DMS153 (cell line): ENCODE data around the gene FMO3.

Experiments
- DNase-seq: peaks from one replicate; lab custom pipeline; 2025; lab: John Stamatoyannopoulos, UW

Gene FMO3

DNA sequence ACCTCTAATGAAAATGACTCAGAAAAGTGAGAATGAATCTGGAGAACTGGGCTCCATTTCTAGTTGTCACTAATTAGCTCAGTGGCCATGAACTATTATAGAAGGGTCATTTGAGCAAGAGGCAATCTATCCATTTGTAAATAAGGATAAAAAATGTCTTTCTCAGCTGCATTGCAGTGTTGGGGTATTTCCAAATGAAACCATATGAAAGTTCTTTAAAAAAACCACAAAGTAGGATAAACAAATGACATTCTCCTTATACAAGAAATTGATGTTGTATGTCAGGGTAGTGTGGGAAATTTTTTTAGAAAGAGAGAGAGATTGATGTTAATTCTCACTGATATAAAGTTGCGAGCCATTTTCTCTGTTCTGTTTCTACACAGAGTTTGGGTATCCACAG lies 26.0 kb downstream of the FMO3 start:
- no peak for DNase-seq

DNA sequence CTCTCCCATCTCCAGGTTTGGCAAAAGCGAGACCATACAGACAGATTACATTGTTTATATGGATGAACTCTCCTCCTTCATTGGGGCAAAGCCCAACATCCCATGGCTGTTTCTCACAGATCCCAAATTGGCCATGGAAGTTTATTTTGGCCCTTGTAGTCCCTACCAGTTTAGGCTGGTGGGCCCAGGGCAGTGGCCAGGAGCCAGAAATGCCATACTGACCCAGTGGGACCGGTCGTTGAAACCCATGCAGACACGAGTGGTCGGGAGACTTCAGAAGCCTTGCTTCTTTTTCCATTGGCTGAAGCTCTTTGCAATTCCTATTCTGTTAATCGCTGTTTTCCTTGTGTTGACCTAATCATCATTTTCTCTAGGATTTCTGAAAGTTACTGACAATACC lies 26.4 kb downstream of the FMO3 start:
- DNase-seq = no peak

DNA sequence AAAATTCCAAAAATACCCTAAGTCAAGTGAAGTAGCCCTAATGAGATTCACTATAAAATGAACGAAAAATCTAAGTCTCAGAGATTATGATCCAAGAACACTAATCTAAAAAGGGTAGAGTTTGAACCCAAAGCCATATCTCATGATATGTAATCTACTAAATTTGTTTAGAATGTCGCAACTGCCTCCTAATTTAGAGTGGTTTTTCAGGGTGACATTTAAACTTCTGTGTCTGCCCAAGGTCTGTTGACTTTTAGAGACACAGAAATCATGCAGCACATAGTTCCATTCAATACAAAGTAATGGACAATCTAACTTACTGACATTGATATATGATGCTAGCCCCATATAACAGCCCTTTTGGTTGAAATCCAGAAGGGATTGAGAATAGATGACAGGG lies 28.9 kb downstream of the FMO3 start:
- no peak for DNase-seq

DNA sequence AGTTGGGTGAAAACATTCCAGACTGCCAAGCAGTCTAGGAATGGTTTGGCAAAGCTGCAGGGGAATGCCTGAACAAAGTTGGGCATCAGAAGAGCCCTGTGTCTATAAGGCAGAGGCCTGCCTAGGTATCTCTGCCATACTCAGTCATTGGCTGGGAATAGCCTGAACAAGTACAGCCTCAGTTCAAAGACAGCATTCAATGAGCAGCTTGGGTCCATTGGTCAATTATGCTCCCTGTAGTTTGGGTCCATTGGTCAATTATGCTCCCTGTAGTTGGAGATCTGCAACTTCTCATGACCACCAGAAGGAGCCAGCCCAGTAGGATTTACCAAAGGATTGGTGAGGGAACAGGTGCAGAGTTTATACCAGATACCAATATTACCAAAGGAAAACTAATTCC lies 31.6 kb downstream of the FMO3 start:
- DNase-seq = no peak

DNA sequence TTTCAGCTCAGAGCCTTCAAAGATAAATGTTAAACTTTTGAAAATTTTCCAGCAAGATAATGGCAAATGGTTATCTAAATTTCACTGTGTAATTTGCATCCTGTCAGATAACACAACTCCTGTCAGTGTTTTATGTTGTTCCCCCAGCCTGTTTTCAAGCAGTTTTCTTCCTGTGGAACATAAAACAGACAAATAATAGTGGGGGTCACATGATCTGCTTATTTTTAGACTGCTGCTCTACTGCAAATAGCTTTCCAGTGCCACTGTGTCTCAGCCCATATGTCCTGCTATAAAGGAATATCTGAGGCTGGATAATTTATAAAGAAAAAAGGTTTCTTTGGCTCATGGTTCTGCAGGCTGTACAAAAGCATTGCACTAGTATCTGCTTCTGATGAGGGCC lies 32.2 kb downstream of the FMO3 start:
- DNase-seq = no peak

DNA sequence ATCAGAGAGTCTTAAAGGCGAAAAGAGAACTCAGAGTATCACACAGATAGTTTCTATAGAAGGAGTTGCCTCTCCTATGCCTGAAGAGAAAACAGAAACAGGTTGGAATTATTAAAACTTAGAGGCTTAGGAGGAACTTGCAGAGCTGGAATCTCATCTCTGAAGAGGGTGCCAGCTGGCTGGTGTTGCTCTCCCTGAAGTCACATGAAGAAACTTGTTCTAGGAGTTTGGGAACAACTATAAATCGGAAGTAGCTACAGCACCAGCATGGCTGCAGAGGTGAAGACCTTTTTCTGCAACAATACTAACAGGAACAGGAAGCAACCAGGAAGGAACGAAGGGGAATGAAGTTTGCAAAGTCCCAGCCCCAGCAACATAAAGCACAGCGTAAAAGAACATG lies 35.8 kb downstream of the FMO3 start:
- DNase-seq = no peak

DNA sequence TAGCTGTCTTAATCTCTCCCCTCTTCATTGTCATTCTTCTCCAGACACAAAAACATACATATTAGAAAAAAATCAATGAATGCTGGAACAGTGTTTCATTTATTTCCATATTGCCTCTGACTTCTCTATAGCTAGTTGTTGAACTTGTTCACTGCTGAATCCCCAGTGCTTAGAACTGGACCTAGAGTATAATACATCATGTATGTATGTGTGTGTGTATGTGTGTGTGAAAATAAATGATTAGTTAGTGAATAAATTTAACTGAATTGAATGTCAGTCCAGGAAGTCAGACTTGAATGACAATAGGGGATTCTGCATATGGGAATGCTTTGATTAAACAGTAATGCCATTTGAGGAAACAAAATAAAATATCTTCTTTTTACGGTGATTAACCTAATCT lies 36.4 kb downstream of the FMO3 start:
- no peak for DNase-seq

DNA sequence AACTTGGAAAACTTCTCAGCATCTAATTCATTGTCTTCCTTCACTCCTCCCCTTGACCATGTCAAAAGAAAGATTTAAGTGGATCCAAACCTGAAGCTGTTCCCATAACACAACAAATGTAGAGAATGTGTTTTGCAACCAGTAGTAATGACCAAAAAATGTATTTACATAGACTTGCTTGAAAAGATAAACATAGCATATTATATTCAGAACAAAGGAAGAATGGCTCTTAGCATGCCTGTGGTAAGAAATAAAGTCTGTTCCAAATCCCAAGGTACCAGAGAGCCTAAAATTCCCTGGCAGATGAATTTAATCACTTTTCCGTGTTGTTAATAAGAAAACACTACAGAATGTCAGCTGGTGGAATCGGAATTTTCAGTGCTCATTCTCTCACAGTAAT lies 36.8 kb downstream of the FMO3 start:
- DNase-seq = no peak

DNA sequence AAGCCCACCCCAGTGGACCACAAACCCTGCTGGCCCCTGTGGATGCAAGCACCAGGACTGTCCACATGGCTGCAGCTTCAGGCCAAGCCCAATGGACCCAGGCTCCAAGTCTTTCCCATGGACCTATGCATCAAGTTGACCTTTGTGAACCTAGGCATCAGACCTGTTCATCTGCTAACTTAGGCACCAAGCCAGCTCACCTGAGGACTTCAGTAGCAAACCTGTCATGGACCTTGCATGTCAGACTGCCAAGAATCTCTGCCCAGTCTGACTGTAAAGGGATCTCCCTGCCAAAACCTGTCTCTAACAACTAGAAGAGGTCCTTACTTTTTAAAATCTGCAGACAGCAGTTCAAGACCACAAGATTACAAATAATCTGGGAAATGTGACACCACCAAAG lies 37.8 kb downstream of the FMO3 start:
- no peak for DNase-seq

DNA sequence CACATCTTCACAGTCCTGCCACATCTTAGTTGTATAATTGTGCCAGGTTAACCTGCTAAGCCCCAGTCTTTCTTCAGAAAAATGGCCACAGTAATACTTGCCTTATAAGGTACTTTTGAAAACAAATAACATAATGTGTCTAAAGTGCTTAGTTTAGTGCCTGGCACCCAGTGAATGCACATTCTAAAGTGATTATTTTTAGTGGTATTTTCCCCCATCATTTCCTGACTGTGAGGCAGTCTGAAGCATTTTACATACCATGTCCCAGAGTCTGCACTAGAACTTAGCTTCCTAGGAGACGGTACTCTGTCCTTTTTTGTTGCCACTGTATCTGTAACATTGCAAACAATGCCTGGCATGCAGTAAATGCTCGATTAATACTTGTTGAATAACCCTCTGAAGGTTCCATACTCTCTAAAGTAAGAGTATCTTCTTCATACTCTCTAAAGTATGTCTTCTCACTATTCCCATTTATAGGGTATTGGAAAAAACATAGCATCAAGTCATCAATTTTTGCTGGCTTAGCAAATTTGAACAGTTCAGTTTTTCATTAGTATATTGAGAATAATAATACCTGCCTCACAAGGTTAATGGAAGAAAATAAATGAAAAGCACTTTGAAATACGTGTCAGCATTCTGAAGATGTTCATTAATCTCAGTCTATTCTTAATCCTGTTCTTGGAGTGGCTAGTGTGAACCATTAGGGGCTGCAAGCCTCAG lies 43.7 kb downstream of the FMO3 start:
- no peak for DNase-seq

DNA sequence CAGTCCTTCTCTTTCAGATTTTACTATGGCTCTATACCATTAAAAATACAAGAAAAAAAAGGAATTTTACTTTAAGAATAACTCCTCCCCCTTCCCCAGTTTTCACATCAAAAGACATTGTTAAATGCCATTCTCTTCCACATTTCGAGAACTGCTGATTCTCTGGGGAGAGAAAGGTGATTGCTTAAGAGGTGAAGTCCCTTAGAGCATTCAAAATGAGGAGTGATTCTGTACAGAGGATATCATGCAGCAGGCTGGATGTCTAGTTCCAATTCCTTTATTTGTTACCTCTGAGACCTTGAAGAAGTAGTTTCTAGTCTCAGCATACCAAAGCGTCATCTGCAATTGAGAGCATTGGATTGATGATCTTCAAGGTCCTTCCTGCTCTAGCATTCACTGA lies 46.9 kb downstream of the FMO3 start:
- DNase-seq = no peak

DNA sequence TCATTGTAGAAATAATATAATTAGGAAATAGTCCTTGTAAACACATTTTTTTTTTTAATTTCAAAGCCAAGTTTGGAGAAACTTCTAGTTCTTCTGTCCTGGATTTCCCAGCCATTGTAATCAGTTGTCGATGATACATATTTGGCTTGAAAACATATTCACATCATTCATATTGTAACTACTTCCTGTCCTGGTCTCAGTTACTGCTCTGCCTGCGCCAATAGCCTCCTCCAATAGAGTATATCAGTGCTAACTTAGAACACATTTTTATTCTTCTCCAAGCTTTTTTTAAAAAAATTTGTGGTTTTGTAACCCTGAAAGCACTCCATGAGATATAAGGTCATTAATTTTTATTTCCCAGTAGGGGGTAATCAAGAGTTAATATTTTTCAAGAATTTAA lies 48.3 kb downstream of the FMO3 start:
- DNase-seq = no peak

DNA sequence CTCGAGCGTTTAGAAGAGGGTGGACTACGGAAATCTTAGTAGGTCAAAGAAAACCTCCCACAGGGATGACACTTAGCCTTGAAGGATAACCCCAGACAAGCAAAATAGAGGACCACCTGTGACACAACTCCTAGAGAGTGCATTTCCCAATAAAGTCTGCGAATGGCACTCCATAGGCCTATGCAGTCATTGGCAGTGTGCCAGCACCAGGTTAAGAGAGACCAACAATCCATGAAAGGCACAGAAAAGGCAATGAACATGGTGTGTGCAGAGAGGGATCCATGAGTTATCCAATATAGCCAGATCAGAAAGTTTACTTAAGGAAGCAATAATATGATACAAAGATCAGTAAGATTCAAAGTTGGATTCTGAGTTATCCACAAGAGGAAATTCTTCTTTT lies 49.2 kb downstream of the FMO3 start:
- peak; percentile 25 for DNase-seq

DNA sequence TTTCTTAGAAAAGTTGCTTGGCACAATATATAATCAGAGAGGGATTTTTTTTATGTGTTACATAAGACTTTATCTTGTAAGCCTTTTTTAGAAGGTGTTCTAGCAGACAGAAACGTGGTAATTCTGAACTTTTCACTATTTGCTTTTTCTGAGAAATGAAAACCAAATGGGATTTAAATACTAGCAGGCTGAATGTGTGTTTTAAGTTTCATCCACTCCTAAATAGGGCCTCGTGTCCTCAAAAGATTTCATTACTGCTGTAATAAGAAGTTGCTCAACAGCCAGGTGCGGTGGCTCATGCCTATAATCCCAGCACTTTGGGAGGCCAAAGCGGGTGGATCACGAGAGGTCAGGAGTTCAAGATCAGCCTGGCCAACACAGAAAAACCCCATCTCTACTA lies 49.7 kb downstream of the FMO3 start:
- DNase-seq = no peak

DNA sequence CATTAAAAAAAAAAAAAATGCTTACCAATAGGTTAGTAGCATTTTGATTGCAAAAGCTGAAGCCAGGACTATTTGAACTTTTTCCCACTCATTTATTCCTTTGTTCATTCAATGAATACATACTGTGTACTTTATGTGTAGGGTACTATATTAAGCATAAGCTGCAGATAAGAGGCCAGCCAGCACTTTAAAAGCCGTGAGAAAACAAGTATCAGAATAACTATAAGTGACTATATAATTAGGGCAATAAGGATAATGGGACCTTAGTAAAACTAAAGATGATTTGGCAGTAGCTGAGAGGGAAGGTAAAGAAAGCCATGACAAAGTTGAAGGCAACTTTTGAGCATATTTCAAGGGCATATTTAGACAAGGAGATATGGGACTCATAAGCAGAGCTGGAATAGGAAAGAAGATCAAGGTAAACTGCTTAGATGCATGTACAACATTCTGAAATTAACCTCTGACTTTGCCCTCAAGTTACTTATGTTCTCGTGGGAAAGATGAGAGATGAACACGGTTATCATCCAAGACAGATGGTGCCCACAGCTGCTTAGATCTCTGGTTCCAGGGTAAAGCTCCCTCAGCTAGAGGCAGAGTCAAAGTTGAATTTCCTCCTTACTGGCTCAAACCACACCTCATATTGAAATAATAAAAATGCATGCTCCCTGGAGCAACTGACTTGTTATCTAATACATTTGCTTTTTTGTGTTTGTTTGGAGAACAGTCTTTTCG lies 50.4 kb downstream of the FMO3 start:
- DNase-seq = no peak

DNA sequence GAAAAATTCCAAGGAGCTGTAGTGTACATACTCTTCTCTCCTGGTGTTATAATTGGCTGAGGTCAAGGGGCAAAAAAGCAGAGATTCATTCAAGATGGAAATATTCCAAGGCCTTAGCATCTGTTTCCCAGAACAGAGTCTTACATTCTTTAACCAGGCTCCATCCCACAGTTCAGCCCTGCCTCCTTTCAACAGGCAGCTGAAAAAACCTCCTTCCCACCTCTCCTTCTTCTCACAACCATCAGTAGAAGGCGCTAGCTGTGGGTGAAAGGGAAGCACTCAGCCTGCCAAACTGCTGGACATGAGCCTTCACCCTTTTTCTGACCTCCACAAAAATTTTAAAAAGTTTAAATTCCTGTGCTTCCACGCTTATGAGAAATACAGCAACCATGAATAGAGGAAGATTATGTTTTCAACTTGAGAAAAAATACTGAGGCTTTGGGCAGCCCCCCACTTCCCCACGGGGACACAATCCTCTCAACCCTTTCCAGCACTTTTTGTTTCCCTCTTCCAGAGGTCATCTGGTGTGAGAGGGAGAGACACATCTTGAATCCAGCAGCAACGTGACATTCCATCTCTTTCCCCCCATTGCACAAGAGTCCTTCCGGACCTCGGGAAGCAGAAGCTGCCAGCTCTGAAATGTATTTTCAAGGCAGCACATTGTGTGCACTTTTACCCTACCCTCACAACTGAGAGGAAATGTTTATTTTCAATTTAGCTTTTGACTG lies 51.1 kb downstream of the FMO3 start:
- no peak for DNase-seq

DNA sequence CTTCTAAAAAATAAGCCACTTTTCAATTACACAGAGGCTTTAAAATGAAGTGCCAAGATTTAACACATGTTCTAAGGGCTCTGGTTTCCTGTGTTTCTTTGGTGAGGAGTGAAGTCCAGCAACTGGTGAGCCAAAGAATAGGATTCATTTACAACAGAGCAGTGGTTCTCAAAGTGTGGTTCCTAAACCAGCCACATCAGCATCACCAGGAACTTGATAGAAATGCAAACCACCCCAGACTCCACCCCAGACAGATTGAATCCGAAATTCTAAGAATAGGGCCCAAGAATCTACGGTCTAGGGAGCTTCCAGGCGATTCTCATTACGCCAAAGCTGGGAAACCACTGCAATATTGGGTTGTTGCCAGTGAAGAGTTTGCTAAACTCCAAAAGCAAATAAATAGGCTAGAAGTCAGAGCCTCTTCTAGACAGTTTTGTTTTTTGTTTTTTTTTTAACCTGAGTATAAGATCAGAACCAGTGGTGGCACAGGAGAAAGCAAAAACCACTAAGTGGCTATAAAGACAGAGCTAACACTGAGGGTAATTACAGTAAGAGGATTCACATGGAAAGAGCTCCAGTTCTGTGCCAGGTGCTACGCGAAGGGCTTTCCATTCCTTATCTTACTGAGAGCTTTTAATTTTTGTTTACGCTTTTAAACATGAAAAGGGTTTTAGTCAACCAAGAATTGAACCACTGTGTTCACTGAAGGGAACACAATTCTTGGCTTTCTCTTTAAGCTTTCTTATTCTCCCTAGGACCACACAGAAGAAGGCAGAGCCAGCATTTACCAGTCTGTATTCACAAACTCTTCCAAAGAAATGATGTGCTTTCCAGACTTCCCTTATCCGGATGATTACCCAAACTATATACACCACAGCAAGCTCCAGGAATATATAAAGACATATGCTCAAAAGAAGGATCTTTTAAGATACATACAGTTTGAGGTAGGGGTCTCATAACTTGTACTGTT lies 52.0 kb downstream of the FMO3 start:
- peak; percentile 83 for DNase-seq

DNA sequence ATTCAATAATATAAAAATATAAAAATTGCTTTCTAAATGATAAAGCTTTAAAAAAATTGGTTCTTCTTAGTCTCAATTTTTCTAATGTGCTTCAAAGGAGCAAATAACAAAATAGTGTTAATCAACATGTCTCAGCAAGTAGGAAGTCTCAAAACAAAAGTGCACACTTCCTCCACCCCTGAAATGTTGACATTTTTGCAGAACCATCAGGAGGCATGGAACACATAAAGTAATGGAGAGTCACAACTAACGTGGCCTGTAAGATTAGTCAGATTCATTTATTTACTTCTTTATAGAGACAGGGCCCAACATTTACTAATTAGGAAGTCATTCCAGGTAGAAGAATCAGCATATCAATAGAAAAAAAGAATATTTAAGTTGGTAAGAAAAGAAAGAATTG lies 59.5 kb downstream of the FMO3 start:
- no peak for DNase-seq

DNA sequence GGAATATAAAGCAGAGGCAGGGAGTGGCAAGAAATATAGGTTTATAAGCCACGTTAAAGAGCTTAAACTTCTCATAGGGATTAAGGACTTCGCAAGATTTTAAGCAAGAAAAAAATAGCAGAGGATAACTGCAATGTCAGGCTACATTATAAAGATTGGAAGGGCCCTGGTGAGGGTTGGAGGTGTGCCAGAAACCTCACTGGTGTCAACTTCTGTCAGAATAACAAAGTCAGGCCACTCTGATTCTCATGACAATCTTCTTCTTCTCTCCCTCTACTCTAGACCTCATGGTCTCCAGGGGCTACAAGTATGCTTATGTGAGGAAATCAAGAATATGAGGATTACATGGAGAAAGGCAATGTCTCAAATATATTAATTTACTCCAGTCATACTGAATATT lies 61.8 kb downstream of the FMO3 start:
- no peak for DNase-seq

DNA sequence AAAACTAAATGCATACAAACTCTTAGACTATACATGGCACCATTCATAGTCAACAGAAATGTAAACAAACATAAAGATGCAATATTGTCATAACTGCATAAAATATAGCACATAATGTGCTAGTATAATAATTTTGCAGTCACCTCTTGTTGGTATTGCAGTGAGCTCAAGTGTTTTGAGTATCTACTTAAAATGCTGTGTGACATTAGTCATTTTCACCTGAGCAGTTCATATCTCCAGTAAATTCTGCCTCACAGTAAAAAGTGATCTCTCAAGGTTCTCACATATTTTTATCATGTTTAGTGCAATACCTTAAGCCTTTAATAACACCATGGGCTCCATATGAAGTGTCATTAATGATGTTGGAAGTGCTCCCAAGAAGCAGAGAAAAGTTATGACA lies 64.8 kb downstream of the FMO3 start:
- DNase-seq = no peak

DNA sequence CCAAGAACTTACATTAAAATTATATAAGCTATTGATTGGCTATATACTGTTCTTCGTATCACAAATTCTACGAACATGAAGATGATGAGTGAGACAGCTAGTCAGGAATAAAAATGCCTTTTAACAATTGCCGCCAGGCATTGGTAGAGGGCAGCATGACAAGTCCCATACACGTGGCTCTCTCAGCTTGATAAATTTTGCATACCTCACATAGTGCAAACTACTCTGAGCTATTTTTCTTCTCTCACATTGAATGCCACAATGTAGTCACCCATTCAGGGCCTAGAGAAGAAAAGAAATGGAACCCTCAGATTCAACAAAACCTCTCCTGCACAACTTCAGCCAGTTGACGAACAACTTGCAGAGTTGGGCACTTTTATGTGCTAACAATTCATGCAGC lies 67.4 kb downstream of the FMO3 start:
- no peak for DNase-seq

DNA sequence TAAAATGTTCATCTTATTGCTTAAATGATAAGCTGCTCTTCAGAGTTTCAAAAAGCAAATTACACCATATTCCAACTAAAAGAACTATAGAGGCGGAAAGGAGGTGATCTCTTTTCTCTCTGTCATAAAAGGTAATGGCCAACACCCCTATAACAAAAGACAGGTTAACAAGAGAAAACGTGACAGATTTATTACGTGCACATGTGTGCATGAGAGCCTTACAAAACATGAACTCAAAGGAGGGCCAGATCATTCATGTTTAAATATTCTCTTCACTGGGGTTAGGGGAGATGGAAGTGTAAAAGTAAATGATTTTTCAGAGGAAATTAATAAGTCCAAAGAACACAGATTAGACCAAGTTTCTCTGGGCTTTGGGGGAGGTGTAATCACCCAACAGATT lies 67.8 kb downstream of the FMO3 start:
- no peak for DNase-seq
